HG03108 (cell line): ENCODE results near the gene BLMH.

Source experiments
- ATAC-seq: cut with Tn5 transposase; IDR thresholded peaks from one replicate; pipeline ENCODE4 v1.9.1; 2021; ENCODE audit warnings: moderate library complexity; ENCODE audit not compliant: unreplicated experiment

The BLMH gene

GRCh38 chr17:30253312-30253711, 38.4 kb downstream of the BLMH start:
- no peak for ATAC-seq

GRCh38 chr17:30251931-30252330, 39.8 kb downstream of the BLMH start:
- no peak for ATAC-seq

DNA sequence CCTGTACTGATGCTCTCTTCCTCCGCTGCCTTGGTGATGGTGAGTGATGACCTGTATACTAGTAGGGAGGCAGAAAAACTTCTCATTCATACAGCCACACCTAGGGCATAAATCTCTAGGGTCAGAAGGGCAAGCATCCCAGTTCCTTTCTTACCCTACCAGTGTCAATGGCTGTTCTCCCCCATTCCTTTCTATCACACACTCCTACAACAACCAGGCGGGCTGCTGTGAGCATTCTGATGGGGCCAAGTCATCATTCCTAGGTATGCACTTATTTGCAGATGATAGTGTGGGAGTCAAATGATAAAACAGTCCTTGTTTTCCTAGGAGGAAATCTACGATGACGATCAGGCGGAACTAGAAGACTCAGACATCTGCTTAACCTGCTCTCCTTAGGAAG, 42.3 kb downstream of the BLMH start:
- no peak for ATAC-seq

- ATAC-seq, result no peak
These were observed 43.0 kb downstream of the BLMH start for GRCh38 chr17:30248786-30249185.

DNA sequence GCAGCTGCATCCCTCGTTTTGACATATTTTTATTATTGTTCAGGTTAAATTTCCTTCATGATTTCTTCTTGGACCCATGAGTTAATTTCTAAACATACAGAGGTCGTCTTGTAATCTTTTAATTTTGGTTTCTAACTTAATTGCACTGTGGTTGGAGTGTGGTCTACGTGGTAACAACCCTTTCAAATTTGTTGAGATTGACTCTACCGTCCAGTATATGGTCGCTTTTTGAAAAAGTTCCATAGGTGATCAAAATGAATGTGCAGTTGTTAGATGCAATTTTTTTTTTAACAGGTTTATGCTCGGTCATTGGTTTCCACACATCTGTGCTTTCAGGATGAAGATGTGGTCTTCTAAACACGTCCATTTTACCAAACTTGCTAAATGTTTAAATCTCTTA, 45.3 kb downstream of the BLMH start:
- ATAC-seq, result no peak

DNA sequence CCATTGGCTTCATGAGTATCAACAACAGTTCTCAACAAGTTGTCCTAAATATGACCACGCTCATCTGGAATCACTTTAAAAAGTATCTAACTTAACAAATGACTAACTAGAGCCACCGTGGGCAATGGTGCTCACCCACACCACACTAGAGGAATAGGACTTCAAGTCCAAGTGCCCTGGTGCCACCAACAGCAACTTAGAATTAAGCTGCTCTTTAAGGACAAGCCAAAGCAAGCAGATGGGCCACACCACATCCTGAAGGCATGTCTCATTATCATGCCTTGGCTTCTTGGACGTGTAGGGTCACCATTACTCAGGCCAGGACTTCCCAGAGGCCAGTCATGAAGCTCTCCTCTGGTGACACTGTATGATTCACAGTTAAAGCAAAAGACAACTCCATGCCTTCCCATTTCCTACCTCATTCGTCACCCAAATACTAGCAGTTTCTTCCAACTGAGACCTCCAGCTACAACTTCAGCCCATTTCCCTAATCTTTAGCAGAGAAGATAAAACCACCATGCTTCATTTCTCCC, 46.8 kb downstream of the BLMH start:
- no peak for ATAC-seq

DNA sequence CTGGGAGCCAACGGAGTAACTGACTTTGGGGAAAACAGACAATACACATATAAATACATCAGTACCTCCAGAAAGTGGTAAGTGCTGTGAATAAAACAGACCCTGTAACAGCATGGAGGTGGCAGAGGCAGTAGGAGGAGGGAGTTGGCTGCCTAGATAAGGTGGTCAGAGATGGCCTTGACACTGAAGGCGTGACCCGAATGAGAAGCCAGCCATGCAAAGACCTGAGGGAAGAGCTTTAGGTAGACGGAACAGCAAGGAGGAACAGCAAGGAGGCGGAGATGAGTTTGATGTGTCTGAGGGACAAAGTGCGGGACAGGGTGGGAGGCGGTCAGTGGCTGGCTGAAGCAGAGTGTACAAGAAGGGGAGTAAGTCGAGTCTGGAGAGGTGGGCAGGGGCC, 48.2 kb downstream of the BLMH start:
- no peak for ATAC-seq

DNA sequence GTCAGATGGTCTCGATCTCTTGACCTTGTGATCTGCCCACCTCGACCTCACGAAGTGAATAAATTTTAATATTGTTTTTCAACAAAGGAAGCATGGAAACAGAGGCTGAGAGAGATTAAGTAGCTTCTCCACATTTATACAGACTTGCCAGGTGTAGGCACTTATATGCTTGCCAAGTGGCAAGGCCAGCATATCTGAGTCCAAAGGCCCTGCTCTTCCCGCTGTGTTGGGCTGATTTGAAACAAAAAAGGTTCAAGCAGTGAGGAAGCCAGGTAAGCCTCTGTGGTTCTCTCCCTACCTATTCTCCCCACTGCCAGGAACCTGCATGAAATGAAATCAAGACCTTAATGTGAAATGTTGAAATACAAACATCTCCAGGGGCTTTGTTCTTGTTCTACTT, 48.7 kb downstream of the BLMH start:
- ATAC-seq, result no peak

GRCh38 chr17:30241051-30241450, 50.7 kb downstream of the BLMH start:
- ATAC-seq, result no peak

GRCh38 chr17:30240177-30240576, 51.6 kb downstream of the BLMH start:
- ATAC-seq, result no peak

GRCh38 chr17:30239089-30239462, 52.7 kb downstream of the BLMH start:
- no peak for ATAC-seq

DNA sequence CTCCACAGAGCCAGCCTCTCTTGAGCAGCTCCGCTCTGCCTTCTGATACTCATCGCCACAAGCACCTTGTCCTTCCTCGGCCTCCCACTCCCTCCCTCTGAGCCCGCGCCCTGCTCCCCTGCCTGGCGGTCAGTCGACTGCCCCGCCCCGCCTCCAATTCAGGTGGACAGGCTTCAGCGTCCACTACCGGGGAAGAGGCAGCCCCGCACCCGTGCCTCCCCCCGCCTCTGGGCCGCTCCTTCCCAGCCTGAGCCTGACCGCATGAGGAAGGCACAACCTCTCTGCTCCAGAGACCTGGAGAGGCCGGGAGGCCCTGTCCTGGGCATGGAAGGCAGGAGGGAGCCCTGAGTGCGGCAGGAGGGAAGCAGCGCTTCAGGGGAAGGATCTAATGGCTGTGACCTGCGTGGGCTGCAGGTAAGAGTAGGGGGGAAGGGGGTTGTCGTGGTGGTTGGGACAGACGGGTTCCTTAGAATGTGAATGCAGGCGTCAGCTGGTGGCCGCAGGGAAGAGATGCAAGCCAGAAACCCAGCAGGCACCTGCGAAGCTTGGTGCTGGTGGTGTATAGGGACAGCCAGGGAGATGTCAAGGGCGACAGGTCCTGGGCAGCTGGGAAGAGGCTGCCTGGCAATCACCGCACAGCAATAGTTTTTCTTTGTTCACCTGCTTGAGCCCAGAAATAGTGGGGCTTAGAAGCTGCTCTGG, 53.2 kb downstream of the BLMH start:
- no peak for ATAC-seq

GRCh38 chr17:30238003-30238344, 53.8 kb downstream of the BLMH start:
- no peak for ATAC-seq

DNA sequence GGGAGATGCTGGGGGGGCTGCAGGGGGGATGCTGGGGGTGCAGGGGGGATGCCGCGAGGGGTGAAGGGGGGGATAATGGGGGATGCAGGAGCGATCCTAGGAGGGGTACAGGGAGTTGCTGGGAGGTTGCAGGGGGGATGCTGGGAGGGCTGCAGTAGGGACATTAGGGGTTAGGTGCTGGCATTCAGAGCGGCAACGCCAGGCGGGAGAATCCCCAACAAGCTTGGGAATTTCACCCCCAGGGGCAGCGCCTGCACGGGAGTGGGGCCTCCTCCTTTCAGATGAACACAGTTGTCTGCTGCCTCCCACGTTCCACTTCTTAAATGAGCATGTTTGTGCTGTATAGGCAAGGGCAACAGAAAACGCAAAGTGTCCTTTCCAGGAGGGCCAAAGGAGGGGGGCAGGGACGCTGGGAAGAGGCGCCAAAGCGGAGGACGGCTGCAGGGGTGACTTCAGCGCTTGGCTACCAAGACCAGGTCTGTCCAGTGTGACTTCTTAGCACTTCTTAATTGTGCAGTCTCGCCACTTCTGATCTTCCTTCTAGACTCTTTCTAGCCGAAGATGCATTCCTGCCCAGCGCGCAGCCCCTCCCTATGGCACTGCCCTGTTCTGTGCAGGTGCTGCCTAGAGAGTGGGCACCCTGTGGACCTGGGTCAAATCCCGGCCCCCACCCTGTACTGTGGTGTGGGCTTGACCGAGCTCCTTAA, 54.3 kb downstream of the BLMH start:
- no peak for ATAC-seq

GRCh38 chr17:30236766-30237165, 55.0 kb downstream of the BLMH start:
- ATAC-seq, result no peak

DNA sequence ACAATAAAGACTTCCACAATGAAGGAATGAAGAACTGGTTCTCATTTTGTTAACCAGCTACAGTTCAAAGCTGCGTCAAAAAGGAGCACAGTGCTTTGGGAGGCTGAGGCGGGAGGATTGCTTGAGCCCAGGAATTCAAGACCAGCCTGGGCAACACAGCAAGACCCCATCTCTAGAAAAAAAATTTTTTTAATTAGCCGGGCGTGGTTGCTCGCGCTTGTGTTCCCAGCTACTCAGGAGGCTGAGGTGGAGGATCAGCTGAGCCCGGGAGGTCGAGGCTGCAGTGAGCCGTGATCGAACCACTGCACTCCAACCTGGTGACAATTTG, 55.5 kb downstream of the BLMH start:
- no peak for ATAC-seq

DNA sequence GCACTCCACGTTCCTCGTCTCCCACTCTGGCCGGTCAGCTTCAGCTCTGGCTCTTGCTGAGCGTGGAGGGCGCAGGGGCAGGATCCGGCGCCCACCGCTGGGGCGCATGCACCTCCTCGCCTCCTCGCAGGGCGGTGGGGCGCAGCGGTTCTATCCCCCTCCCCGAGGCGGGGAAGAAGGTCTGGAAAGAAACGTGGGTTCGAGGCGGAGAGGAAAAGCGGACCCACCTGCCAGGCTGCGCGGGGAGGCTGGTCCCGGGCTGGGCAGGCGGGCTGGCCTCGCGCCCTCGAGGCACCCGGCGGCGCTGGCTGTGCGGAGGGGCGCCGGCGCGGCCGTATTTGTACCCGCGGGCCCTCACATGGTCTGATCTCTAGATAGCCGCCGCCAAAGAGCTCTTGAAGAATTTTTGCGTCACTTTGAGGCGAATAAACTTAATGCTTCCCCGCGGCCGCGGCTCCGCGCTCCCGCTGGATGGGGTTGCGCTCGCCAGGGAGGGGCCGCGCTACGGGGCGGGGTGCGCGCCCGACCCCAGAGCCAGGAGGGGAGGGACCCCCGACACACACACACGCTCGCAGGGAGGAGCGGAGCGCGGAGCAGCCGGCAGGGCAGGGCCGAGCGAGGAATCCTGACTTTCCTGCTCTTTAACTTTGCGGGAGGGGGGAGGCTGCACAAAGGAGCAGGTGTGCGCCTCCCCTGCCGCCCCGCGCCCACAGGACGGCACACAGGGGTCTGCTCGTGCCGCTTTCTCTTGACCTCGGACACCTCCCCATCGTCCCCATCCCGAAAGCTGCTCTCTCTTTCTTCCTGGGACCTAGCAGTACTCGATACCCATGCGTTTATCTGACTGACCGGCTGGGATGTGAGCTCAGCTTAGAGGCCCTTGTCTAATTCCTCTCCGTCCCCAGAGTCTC, 56.1 kb downstream of the BLMH start, which contains the start of gene SLC6A4:
SLC6A4 (minus strand) TSS at position 312 of the 911 bp plus-strand sequence. CDS start 13,739 bp downstream, outside the sequence.
- no peak for ATAC-seq

DNA sequence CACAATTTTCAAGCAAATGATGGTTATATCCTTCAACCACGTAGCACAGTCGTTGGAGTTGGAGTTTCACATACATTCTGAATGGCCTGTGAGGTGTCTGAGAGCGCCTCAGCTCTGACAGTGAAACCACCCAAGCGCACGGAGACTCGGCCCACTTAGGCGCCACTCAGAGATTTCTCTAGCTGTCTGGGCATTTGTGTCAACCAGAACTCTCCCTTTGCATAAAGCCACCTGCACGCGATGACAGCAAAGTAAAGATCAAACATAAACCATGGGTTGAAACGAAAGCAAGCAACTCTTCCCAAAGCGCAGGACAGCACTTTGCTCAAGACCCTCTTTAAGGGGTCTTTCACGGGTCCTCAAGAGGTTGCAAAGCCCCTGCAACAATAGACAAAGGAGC, 56.8 kb downstream of the BLMH start:
- no peak for ATAC-seq

DNA sequence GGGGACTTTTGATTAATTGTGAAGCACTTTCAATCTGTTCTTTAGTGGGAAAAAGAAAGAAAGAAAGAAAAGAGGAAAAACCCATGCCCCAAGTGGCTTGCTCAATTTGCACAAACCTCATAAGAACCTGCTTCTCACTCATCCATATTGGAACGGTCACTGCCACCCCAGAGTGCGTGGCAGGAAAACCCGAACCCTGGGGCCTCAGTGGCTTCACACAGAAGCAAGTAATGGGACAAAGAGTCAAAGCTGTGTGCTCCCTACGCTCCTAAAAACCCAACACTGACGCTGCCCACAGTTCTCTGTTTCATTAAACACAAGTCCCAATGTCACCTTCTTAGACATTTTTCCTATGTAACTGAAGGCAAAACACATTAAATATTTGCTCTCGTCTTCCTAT, 57.4 kb downstream of the BLMH start:
- ATAC-seq, result no peak

GRCh38 chr17:30232824-30233427, 58.8 kb downstream of the BLMH start:
- no peak for ATAC-seq
